Inflammatory macrophage treated with lipopolysaccharide for 4 hours (primary cell): ENCODE results near the gene TMEM233.

Experiments used
- DNase-seq: peaks from one replicate; pipeline ENCODE4 v3.0.0-alpha.2; 2020

The TMEM233 gene

GRCh38 chr12:119593578-119594398, at the start of gene TMEM233:
Gene TMEM233, plus strand, starts transcription at chr12:119593774. Its CDS starts 75 bp downstream, at chr12:119593849.
- no peak for DNase-seq

GRCh38 chr12:119544765-119545625, 48.6 kb upstream of the TMEM233 start:
- DNase-seq: peak; percentile 45

- DNase-seq: no peak
Measured at GRCh38 chr12:119546340-119546739, 47.2 kb upstream of the TMEM233 start.

- no peak for DNase-seq
Measured at GRCh38 chr12:119547001-119547400, 46.6 kb upstream of the TMEM233 start.

GRCh38 chr12:119556854-119557253, 36.7 kb upstream of the TMEM233 start:
- no peak for DNase-seq

GRCh38 chr12:119565404-119565803, 28.2 kb upstream of the TMEM233 start:
- no peak for DNase-seq

GRCh38 chr12:119570771-119571170, 22.8 kb upstream of the TMEM233 start:
- DNase-seq: no peak

GRCh38 chr12:119573086-119573485, 20.5 kb upstream of the TMEM233 start:
- DNase-seq: no peak

GRCh38 chr12:119574255-119574654, 19.3 kb upstream of the TMEM233 start:
- DNase-seq: no peak

- no peak for DNase-seq
Measured at GRCh38 chr12:119576118-119576810, 17.3 kb upstream of the TMEM233 start.

GRCh38 chr12:119576915-119577314, 16.7 kb upstream of the TMEM233 start:
- no peak for DNase-seq

- DNase-seq: no peak
Measured at GRCh38 chr12:119578112-119578511, 15.5 kb upstream of the TMEM233 start.

- peak; percentile 51 for DNase-seq
Measured at GRCh38 chr12:119589097-119589496, 4.5 kb upstream of the TMEM233 start.

GRCh38 chr12:119589634-119590033, 3.9 kb upstream of the TMEM233 start:
- DNase-seq: no peak

- no peak for DNase-seq
Measured at GRCh38 chr12:119592232-119592631, 1.3 kb upstream of the TMEM233 start.

- DNase-seq: no peak
Measured at GRCh38 chr12:119594399-119594730, 791 bp downstream of the TMEM233 start.

- DNase-seq: no peak
Measured at GRCh38 chr12:119594772-119595445, 1.3 kb downstream of the TMEM233 start.

GRCh38 chr12:119598159-119598558, 4.6 kb downstream of the TMEM233 start:
- DNase-seq: no peak

- no peak for DNase-seq
Measured at GRCh38 chr12:119601877-119602733, 8.5 kb downstream of the TMEM233 start.

- no peak for DNase-seq
Measured at GRCh38 chr12:119602734-119603094, 9.1 kb downstream of the TMEM233 start.

- DNase-seq: no peak
Measured at GRCh38 chr12:119603767-119604166, 10.2 kb downstream of the TMEM233 start.

- no peak for DNase-seq
Measured at GRCh38 chr12:119609358-119609757, 15.8 kb downstream of the TMEM233 start.
